Heart right ventricle (tissue), 16 donors: ENCODE measurements around the gene TYK2. TPM values are rescaled to one million over a fixed set of nuclear protein-coding genes. Genes with fewer than 3 reads are reported as not detected.

ENCODE experiments used
- ATAC-seq, 8 donors: fragments of 200-7000 bp; cut with Tn5 transposase; one replicate each; pipeline ENCODE4 v1.9.1; 2020; ENCODE audit warnings: mild to moderate bottlenecking in 8 of 8, moderate library complexity in 8 of 8, moderate number of reproducible peaks in 1 of 8
- DNase-seq, 2 donors: peaks; one replicate each; pipeline ENCODE4 v3.0.0-alpha.2; 2020
- H3K27ac ChIP-seq, 10 donors: fragments of 200-600 bp; sonication (generic) in 2 of 10; one replicate each; pipeline versions ENCODE4 v1.5.0 to v1.8.0; 2020 to 2022; ENCODE audit warnings: mild to moderate bottlenecking in 3 of 10
- H3K27me3 ChIP-seq, 7 donors: fragments of 200-600 bp; one replicate each; pipeline ENCODE4 v1.8.0; 2021 to 2022; ENCODE audit warnings: mild to moderate bottlenecking in 2 of 7
- H3K36me3 ChIP-seq, 9 donors: fragments of 200-600 bp; sonication (generic) in 1 of 9; one replicate each; pipeline versions ENCODE4 v1.5.0 to v1.8.0; 2020 to 2022; ENCODE audit warnings: mild to moderate bottlenecking in 2 of 9
- H3K4me1 ChIP-seq, 9 donors: fragments of 200-600 bp; sonication (generic) in 1 of 9; one replicate each; pipeline versions ENCODE4 v1.5.0 to v1.8.0; 2020 to 2022; ENCODE audit warnings: mild to moderate bottlenecking in 4 of 9
- H3K4me3 ChIP-seq, 10 donors: fragments of 200-600 bp; sonication (generic) in 2 of 10; one replicate each; pipeline versions ENCODE4 v1.5.0 to v1.8.0; 2020 to 2022; ENCODE audit warnings: mild to moderate bottlenecking in 7 of 10, moderate library complexity in 2 of 10
- H3K9me3 ChIP-seq, 11 donors: fragments of 200-600 bp in 10 of 11; sonication (generic) in 2 of 11; one replicate each; pipeline versions ENCODE4 v1.5.0 to v1.8.0; 2013 to 2022; ENCODE audit warnings: mild to moderate bottlenecking in 2 of 11, control low read depth in 1 of 11, moderate library complexity in 1 of 11
- WGBS, 2 donors: extraction: QIAGEN DNeasy Blood & Tissue Kit; methylation state at CpG; one replicate each; pipeline ENCODE4 v1.1.7; 2013; ENCODE audit warnings: inconsistent platforms in 1 of 2; 5-methylcytosine and 5-hydroxymethylcytosine counted together
- intact Hi-C, 10 donors: fragments of 100-400 bp; cut with DNase I; formaldehyde crosslinking; loops; one replicate each; pipeline versions ENCODE4 v1.11.1 to v1.14.2; 2022
- polyA plus RNA-seq, 2 donors: library from polyadenylated mRNA; stranded (reverse); fragments of 200-250 nt; gene quantifications; one replicate each; pipeline ENCODE4 v1.2.3, GENCODE V29; 2013
- total RNA-seq, 10 donors: library from RNA; stranded (reverse); fragmentation: NEBNext Ultra II Directional in 3 of 10; extraction: Animal tissue kit (Norgen Biotek cat#: 25700) in 3 of 10; gene quantifications; one replicate each; pipeline versions ENCODE4 v1.2.1 to v1.2.4, GENCODE V29; 2021 to 2023
- TF ChIP-seq, protein P1 (sequence below), 9 donors: fragments of 200-600 bp; sonication (generic) in 2 of 9; IDR thresholded peaks; one replicate each; pipeline versions ENCODE4 v1.5.0 to v1.8.0; 2021 to 2022; ENCODE audit warnings: antibody characterized with exemption in 9 of 9, mild to moderate bottlenecking in 5 of 9, moderate library complexity in 1 of 9
- donor health status: Arrhythmogenic right ventricular cardiomyopathy.
- donor health status: ischemic (EF 13 %, LVEDD 7.1; RV severe dilation, severe dysfunction).
- donor health status: healthy with polysubstance abuse.
- donor health status: DM: no; HTN: yes; CAD: no.
- donor health status: DM: no; HTN: no; CAD: no.
- donor health status: ischemic (EF 25% LVEDD 6.9; RV normal size, moderate dysfunction).
- donor health status: ischemic (EF 25% LVEDD 5.7; RV mildly dilated, moderate dysfunction).
- donor health status: healthy.
- donor health status: DM: yes; HTN: yes; CAD: no.
- donor health status: Ischemic cardiomyopathy.
- donor health status: ischemic (EF 35%, LVEDD 5.7; RV mildly dilated, moderate dysfunction).
- donor health status: nonischemic (EF 11% LVEDD 7.7; RV severe dilation, severe dysfunction).
- donor health status: DM: yes; HTN: yes; CAD: no.
- donor health status: PGD.
- donor health status: ischemic (EF 29% LVEDD 5.4; RV normal size, mild dysfunction).
- donor health status: nonischemic (EF 23%, LVEDD 6.1; RV moderate dilation, normal function).

The TYK2 gene
- total and polyA plus RNA-seq, 12 donors = 37.0 to 182 (median 57.8) TPM

GRCh38 chr19:10321874-10322835 lies 58.2 kb downstream of the TYK2 start:
- H3K4me1 ChIP-seq = no peaks in the 10 kb centered on the region
- 94 to 96% methylated on average over 19 of the region's 19 CpGs for WGBS, 2 donors
- H3K4me3 ChIP-seq = no peak overlapping the region
- H3K27ac ChIP-seq = no peak overlapping the region
- DNase-seq (no peak), ATAC-seq (peak in 1 of 8 donors; percentile 10)
- TF ChIP-seq, protein P1, sequence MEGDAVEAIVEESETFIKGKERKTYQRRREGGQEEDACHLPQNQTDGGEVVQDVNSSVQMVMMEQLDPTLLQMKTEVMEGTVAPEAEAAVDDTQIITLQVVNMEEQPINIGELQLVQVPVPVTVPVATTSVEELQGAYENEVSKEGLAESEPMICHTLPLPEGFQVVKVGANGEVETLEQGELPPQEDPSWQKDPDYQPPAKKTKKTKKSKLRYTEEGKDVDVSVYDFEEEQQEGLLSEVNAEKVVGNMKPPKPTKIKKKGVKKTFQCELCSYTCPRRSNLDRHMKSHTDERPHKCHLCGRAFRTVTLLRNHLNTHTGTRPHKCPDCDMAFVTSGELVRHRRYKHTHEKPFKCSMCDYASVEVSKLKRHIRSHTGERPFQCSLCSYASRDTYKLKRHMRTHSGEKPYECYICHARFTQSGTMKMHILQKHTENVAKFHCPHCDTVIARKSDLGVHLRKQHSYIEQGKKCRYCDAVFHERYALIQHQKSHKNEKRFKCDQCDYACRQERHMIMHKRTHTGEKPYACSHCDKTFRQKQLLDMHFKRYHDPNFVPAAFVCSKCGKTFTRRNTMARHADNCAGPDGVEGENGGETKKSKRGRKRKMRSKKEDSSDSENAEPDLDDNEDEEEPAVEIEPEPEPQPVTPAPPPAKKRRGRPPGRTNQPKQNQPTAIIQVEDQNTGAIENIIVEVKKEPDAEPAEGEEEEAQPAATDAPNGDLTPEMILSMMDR (IDR thresholded peaks at IDR 0.05) = no peak
- no peaks in the 10 kb centered on the region for H3K9me3 ChIP-seq
- intact Hi-C loops = no loop called here
- no peaks in the 10 kb centered on the region for H3K27me3 ChIP-seq
- peaks cover 0 to 100% (median 85%) of the 10 kb centered on the region in 9 donors for H3K36me3 ChIP-seq

- Histone ChIP-seq H3K4me1 (peaks cover 0 to 4% (median under 1%) of the 10 kb centered on the region in 9 donors), H3K4me3 (no peak overlapping the region), H3K27ac (no peak overlapping the region), H3K36me3 (peaks cover 0 to 100% (median 83%) of the 10 kb centered on the region in 9 donors), H3K27me3 (no peaks in the 10 kb centered on the region), H3K9me3 (no peaks in the 10 kb centered on the region)
- DNase-seq (no peak), ATAC-seq (no peak)
- 89 to 91% methylated on average over 11 of the region's 11 CpGs for WGBS, 2 donors
- intact Hi-C loops = no loop called here
- TF ChIP-seq, protein P1 (IDR thresholded peaks at IDR 0.05) = no peak
Measured at GRCh38 chr19:10321417-10321797, 59.0 kb downstream of the TYK2 start.

DNA sequence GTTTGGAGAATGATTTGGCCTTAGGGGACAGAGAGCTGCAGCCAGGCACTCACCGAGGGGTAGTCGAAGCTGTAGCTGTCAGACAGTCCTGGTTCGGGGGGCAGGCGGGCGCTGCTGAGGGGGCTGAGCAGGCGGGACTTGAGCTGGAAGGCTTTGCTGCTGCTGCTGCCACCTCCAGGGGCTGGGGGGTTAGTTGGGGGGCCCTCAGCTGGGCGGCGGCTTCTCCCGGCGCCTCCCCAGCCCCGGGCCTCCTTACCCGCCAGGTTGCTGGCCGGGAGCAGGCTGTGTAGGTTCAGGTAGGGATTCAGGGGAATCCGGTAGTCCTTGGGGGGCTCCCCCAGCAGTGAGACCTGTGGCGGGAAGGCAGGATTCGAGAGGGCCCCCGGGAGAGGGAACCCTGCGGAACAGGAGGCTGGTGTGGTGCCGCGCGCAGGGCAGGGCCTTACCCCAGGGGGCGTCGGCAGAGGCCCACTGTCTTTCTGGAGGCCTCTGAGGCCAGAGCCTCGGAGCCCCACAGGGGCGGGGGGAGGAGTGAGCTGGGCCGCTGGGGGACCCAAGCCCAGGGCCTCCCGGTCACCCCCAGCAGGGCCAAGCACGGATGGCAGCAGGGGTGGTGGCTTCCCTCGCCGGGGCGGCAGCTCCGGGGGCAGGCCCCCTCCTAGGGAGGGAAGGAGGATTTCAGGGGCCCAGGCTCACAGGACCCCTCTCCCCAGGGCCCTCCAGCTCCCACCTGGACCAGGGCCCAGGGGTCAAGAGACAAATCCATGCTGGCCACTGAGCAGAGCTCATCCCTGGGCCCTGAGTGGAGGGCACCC lies 59.6 kb downstream of the TYK2 start:
- Histone ChIP-seq H3K36me3 (peaks cover 0 to 98% (median 77%) of the 10 kb centered on the region in 9 donors), H3K27me3 (no peaks in the 10 kb centered on the region), H3K4me1 (peaks cover 4 to 10% (median 7%) of the 10 kb centered on the region in 9 donors), H3K4me3 (no peak overlapping the region), H3K9me3 (no peaks in the 10 kb centered on the region), H3K27ac (no peak overlapping the region)
- DNase-seq (no peak), ATAC-seq (peak in 1 of 8 donors; percentile 7)
- TF ChIP-seq, protein P1 (IDR thresholded peaks at IDR 0.05) = no peak
- intact Hi-C loops = no loop called here
- WGBS, 2 donors = 94 to 95% methylated on average over 29 to 32 of the region's 32 CpGs
